Stomach (tissue), 9 donors: ENCODE measurements around the gene ITGA1. TPM values are rescaled to one million over a fixed set of nuclear protein-coding genes. Genes with fewer than 3 reads are reported as not detected.

Experiments used
- DNase-seq, 2 donors: peaks; one replicate each; pipeline versions ENCODE4 v3.0.0 to v3.0.0-alpha.2; 2013 to 2019
- H3K27ac ChIP-seq, 5 donors: fragments of 200-600 bp in 4 of 5; sonication (generic) in 4 of 5; one replicate each; pipeline ENCODE4 v1.5.1; 2013 to 2019; ENCODE audit warnings: mild to moderate bottlenecking in 1 of 5, moderate library complexity in 1 of 5
- H3K27me3 ChIP-seq, 3 donors: fragments of 200-600 bp; sonication (generic); one replicate each; pipeline ENCODE4 v1.5.1; 2017 to 2019; ENCODE audit warnings: mixed run types in 1 of 3
- H3K36me3 ChIP-seq, 4 donors: fragments of 200-600 bp; sonication (generic); 1 replicate in 3 of 4; 2 replicates in 1 of 4; pipeline ENCODE4 v1.5.1; 2016 to 2019
- H3K4me1 ChIP-seq, 4 donors: fragments of 200-600 bp; sonication (generic); one replicate each; pipeline ENCODE4 v1.5.1; 2016 to 2019
- H3K4me3 ChIP-seq, 4 donors: fragments of 200-600 bp; sonication (generic) in 3 of 4; one replicate each; pipeline ENCODE4 v1.5.1; 2016 to 2019; ENCODE audit warnings: mild to moderate bottlenecking in 1 of 4
- H3K9me3 ChIP-seq, 4 donors: fragments of 200-600 bp; sonication (generic); one replicate each; pipeline ENCODE4 v1.5.1; 2016 to 2019
- EP300 ChIP-seq: sonication (generic); formaldehyde crosslinking; IDR thresholded peaks from one replicate; pipeline ENCODE4 v1.6.1; 2017; ENCODE audit warnings: antibody characterized with exemption
- POLR2A ChIP-seq, 4 donors: fragments of 450-650 bp; IDR thresholded peaks; one replicate each; pipeline ENCODE4 v1.6.1; 2016; ENCODE audit warnings: antibody characterized with exemption in 4 of 4, control low read depth in 2 of 4, mild to moderate bottlenecking in 1 of 4, moderate library complexity in 1 of 4
- POLR2AphosphoS5 ChIP-seq, 3 donors: sonication (generic); formaldehyde crosslinking; IDR thresholded peaks; one replicate each; pipeline ENCODE4 v1.6.1; 2016; ENCODE audit warnings: antibody characterized with exemption in 3 of 3
- WGBS, 5 donors: extraction: QIAGEN DNeasy Blood & Tissue Kit in 3 of 5; methylation state at CpG; one replicate each; pipeline versions ENCODE4 v1.1.5 to v1.1.7; 2013 to 2018; 5-methylcytosine and 5-hydroxymethylcytosine counted together
- intact Hi-C: fragments of 100-400 bp; cut with DNase I; formaldehyde crosslinking; loops from one replicate; pipeline ENCODE4 v1.15.1; 2023; ENCODE audit warnings: low total_unique reads
- polyA plus RNA-seq, 3 donors: library from polyadenylated mRNA; stranded (reverse); fragments of 200-250 nt; gene quantifications; one replicate each; pipeline ENCODE4 v1.2.3, GENCODE V29; 2013
- small RNA-seq, 4 donors: library from RNA; depleted of rRNA; stranded (forward); fragments of <200 nt; gene quantifications; one replicate each; pipeline ENCODE3, GENCODE V24; 2016
- total RNA-seq, 5 donors: library from RNA; depleted of rRNA; stranded (reverse); fragments of >200 nt; gene quantifications; one replicate each; pipeline versions ENCODE4 v1.1.0 to v1.2.3, GENCODE V29; 2014 to 2016
- TF ChIP-seq, protein P1 (sequence below), 7 experiments: fragments of 450-650 bp in 4 of 7; fragments of 200-600 bp in 3 of 7; sonication (generic) in 3 of 7; IDR thresholded peaks; one replicate each; pipeline ENCODE4 v1.5.1; 2016 to 2019; ENCODE audit warnings: antibody characterized with exemption in 7 of 7, control low read depth in 2 of 7, mild to moderate bottlenecking in 1 of 7
- donor health status: healthy with polysubstance abuse.
- donor health status: Bipolar disorder and iron deficiency.
- donor health status: healthy.

Gene ITGA1
- total and polyA plus RNA-seq, 8 donors: 2.7 to 507 (median 77.0) TPM

- DNase-seq: no peak
- 50 to 75% (median 60%) methylated on average over 1 of the region's 1 CpG for WGBS, 5 donors
- H3K27ac ChIP-seq: no peak overlapping the region
- TF ChIP-seq POLR2A (IDR thresholded peaks at IDR 0.05): no peak
- TF ChIP-seq EP300: no peak
- TF ChIP-seq POLR2AphosphoS5 (IDR thresholded peaks at IDR 0.05): no peak
- TF ChIP-seq, protein P1, sequence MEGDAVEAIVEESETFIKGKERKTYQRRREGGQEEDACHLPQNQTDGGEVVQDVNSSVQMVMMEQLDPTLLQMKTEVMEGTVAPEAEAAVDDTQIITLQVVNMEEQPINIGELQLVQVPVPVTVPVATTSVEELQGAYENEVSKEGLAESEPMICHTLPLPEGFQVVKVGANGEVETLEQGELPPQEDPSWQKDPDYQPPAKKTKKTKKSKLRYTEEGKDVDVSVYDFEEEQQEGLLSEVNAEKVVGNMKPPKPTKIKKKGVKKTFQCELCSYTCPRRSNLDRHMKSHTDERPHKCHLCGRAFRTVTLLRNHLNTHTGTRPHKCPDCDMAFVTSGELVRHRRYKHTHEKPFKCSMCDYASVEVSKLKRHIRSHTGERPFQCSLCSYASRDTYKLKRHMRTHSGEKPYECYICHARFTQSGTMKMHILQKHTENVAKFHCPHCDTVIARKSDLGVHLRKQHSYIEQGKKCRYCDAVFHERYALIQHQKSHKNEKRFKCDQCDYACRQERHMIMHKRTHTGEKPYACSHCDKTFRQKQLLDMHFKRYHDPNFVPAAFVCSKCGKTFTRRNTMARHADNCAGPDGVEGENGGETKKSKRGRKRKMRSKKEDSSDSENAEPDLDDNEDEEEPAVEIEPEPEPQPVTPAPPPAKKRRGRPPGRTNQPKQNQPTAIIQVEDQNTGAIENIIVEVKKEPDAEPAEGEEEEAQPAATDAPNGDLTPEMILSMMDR (IDR thresholded peaks at IDR 0.05): no peak
- intact Hi-C loops: no loop called here
- no peaks in the 10 kb centered on the region for H3K27me3 ChIP-seq
- peaks cover 0 to 1% (median 0%) of the 10 kb centered on the region in 4 donors for H3K36me3 ChIP-seq
- no peaks in the 10 kb centered on the region for H3K9me3 ChIP-seq
- peaks cover 0 to 10% (median 0%) of the 10 kb centered on the region in 4 donors for H3K4me1 ChIP-seq
- H3K4me3 ChIP-seq: no peak overlapping the region
Observed at GRCh38 chr5:53008751-53009150, 221.0 kb downstream of the ITGA1 start.

Small RNAs within 50 kb of the gene (small RNA-seq; reads per million reads assigned to genes)
- gene B3GNTL1P1: 0 to 0.07 (median 0) reads per million in 4 donors

Other genes with a start within 250 kb of the ITGA1 start
- gene PELO, start within 50 bp of the ITGA1 start, total RNA-seq: 10 to 100 TPM in 4 of 5 donors, 1 to 10 TPM in 1; 5.8 to 62.2 (median 12.8) TPM
- gene PELO, start within 50 bp of the ITGA1 start, polyA plus RNA-seq: 10 to 100 TPM in 2 of 3 donors, 1 to 10 TPM in 1; 6.4 to 13.4 (median 12.3) TPM
- 1 to 10 TPM in 4 of 5 donors, under 1 TPM in 1; 0.58 to 8.3 (median 2.9) TPM for gene ITGA2, start 201.4 kb downstream of the ITGA1 start, total RNA-seq
- gene ITGA2, start 201.4 kb downstream of the ITGA1 start, polyA plus RNA-seq: 1 to 10 TPM in 2 of 3 donors, under 1 TPM in 1; 0.61 to 3.7 (median 3.7) TPM